HG03342 (cell line): ENCODE results near the gene THOP1.

Source experiments
- ATAC-seq: cut with Tn5 transposase; IDR thresholded peaks from one replicate; pipeline ENCODE4 v1.9.1; 2021; ENCODE audit warnings: mild to moderate bottlenecking, moderate library complexity; ENCODE audit not compliant: unreplicated experiment

THOP1 gene

DNA sequence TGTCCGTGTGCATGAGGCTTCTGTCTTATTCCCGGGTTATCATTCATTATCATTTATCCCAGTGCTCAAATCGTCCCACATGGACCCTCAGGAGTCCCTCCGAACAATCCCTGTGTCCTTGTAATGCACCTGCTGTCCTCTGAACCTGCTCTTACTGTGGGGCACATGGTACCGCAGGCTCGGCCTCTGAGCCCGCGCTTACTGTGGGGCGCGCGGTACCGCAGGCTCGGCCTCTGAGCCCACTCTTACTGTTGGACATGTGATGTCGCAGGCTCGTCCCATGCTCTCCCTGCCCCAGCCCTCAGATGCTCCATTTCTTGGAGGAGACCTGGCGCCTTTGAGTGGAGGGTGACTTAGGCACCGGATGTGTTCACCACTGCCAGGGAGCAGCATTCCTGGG is 17.5 kb downstream of the THOP1 start:
- no peak for ATAC-seq

DNA sequence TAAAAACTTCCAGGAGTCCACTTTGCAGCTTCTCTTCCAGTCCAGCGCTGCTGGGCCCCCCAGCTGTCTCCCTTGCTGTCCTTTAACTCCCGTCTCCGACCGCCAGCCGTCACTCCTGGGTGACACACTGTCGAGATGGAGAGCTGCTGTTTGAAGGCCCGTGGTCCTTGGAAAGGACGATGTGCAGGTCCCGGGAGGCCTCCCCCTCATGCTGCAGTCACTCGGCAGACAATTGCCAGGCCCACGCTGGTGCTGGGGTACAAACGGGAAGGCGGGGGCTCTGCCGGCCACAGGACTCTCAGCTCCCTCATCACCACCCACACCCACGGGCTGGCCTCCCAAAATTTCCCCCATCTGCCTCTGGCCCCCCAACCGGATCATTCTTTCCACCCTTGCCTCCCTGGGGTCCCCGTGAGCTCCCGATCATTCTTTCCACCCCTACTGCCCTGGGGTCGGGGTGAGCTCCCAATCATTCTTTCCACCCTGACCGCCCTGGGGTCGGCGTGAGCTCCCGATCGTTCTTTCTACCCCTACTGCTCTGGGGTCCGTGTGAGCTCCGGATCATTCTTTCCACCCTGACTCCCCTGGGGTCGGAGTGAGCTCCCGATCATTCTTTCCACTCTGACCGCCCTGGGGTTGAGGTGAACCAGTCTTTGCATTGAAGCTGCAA is 18.3 kb downstream of the THOP1 start:
- no peak for ATAC-seq

DNA sequence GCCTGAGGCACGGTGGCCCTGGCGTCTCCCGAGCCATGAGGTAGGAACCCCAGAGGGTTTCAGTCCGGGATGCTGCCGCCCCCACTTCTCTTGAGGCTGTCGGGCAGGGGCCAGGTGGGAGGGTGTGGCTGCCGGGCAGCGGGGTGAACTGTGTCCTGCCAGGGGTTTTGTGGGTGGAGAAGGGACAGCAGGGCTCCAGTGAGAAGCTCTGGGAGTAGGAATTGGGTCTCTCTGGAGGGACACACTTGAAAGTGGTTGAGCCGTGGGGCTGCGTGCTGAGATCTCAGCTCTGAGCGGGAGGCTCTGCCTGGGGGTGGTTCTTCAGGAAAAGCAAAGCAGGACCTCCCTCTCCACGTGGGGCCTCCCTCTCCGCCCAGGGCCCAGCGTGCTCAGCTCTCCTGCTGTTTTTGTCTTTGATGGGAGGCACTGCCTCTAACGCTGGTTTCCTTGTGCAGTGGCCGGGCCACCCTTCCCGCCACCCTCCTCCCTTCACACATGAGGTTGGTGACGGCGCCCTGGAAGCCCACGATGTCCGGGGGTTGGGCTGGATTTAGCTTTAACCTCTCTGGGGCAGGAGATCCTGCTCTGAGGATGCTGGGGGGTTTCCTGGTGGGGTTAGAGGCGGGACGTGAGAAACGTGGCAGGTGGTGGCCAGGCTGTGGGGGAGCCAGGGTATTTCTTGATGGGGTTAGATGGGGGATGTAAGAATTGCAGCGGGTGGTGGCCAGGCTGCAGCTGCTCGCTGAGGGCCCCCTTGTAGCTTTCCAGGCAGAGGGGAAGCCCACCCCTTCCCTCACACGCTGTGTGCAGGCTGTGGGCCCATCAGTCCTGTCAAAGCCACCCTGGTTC is 19.1 kb downstream of the THOP1 start:
- no peak for ATAC-seq

DNA sequence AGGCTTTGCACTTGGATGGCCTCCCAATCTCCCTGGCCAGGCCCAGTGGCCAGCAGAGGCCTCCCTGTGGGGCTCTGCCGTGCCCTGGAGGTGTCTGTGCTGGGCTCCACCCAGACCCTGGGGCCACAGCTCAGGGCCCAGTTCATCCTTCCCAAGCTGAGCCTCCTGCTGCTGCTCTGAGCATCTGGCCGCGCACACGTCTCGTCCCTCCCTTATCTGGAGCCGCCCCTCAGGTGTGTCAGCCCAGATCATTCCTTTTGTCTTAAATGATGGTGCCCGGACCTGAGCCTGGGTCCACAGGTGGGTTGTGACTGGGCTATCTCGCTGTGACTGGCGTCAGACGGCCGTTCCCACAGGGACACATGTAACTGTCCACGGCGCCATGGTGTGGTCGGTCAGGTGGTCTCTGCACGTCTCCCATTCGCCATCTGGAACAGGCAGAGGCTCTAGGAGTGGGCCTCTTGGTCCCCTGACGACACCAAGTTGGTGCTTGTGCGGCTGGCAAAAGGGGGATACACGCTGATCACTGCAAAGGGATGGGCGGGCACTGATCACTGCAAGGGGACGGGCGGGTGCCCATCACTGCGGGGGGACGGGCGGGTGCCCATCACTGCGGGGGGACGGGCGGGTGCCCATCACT is 20.1 kb downstream of the THOP1 start:
- ATAC-seq = no peak

DNA sequence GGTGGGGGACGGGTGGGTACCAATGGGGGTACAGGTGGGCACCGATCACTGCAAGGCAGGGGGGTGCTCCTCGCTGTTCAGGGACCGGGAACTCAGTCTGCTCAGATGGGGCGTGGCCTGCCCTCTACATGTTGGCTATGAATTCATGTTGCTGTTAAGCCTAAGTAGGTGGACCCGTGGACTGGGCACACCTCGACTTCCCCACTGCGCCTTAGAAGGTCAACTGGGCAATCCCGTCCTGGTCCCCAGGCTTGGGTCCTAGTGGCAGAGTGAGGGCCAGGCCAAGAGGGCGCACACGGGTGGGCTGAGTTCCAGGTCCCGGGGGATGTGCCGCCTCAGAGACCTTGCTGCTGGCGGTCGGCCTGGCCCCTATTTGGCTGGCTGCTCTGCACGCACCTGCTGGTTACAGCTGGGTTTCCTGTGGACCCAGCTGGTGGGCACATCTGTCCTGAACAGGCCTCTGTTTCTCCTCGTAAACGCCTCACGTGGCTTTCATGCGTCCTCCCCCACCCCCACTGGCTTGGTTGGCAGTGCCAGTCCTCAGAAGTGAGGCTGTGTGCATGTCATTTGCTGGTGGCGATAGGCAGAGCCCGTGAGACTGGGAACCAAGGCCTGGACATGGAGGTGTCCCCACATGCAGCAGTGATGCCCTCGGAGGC is 20.8 kb downstream of the THOP1 start:
- no peak for ATAC-seq

DNA sequence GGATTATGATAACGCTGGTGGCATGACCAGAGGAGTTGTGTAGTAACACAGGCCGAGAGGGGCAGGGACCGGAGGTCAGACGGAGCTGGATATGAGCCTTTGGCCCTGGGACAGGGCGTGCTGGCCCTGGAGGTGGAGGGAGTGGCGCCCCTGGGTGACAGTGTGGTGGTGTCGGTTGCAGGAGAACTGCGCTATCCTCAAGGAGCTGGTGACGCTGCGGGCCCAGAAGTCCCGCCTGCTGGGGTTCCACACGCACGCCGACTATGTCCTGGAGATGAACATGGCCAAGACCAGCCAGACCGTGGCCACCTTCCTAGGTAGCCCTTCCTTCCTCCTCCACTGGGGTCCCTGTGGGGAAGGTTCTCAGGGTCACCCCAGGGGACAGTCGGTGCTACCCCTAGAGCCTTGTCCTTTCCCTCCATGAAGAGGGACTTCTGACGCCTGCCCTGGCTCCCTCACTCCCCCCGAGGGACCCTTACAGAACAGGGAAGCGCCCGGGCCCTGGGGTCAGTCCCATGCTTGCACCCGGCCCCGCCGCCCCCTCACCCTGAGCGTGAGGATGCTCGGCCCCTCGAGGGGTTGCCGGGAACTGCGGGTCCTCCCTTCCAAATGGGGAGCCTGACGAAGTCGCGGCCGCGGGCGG is 21.6 kb downstream of the THOP1 start:
- ATAC-seq = no peak

DNA sequence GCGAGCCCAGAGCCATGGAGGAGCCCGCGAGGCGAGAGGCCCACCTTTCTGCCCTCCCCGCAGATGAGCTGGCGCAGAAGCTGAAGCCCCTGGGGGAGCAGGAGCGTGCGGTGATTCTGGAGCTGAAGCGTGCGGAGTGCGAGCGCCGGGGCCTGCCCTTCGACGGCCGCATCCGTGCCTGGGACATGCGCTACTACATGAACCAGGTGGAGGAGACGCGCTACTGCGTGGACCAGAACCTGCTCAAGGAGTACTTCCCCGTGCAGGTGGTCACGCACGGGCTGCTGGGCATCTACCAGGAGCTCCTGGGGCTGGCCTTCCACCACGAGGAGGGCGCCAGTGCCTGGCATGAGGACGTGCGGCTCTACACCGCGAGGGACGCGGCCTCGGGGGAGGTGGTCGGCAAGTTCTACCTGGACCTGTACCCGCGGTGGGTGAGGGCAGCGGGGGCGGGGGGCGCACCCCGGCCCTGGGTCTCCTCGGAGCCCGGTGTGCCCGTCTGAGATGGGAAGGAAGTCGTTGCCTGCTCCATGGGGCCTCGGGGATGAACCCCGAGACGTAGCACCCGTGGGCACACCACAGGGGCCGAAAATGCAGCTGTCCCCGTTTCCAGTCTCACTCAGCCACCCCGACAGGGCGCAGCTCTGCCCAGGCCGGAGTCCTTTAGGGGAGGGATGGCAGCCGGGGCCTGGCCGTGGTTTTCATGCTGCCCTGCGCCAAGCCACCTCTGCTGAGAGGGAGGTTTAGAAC is 22.3 kb downstream of the THOP1 start:
- no peak for ATAC-seq

DNA sequence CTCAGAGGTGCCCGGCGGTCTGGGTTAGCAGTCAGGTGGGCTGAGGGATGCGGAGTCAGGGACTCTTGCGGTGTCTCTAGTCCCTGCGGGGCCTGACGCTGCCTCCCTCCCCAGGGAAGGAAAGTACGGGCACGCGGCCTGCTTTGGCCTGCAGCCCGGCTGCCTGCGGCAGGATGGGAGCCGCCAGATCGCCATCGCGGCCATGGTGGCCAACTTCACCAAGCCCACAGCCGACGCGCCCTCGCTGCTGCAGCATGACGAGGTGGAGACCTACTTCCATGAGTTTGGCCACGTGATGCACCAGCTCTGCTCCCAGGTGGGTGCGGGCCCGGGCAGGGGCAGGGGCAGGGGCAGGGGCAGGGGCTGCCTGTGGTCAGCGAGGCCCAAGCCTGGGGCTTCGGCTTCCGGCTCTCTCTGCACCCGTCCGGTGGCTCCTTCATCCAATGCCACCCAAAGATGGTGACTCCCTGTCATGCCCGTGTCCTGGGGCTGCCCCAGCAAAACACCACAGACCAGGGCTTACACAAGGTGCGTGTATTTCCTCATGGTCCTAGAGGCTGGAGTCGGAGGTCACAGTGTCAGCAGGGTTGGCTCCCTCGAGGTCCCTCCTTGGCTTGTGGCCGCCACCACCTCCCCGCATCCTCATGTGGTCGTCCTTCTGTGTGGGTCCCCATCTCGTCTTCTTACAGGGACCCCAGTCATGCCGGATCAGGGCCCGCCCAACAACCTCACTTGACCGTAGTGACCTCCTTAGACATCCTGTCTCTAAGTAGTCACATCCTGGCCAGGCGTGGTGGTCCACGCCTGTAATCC is 23.0 kb downstream of the THOP1 start:
- no peak for ATAC-seq

DNA sequence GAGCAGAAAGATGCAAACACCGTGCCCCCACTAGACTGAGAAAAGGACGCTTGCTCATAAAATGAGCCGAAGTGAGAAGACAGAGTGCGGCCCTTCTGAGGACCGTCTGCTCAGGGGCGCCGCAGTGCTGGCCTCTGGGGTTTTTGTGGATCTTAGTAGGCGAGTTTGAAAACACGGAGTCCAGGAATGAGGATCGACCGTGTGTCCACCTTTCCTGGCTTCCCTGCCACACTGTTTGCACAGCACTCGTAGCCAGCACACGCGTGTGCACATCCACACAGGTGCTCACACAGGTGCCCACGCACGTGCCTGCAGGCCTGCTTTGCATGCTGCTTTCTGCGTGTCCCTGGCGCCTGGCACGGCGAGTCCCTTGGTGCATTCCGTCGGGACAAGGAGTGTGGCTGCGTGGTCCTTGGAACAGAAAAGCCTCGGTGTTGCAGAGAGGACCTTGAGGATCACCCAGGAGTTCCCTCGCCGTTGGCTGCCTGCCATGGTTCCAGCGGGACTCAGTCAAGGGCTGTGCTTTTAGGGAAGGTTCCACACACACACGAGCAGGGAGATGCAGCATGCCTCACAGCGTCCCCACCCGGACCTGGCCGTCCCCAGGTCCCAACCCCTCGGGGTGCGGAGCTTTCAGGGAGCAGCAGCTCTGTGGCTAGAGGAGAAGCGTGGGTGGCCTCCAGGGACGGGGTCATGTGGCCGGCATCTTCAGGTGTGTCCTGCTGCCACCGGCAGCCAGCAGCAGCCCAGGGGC is 24.3 kb downstream of the THOP1 start:
- no peak for ATAC-seq

DNA sequence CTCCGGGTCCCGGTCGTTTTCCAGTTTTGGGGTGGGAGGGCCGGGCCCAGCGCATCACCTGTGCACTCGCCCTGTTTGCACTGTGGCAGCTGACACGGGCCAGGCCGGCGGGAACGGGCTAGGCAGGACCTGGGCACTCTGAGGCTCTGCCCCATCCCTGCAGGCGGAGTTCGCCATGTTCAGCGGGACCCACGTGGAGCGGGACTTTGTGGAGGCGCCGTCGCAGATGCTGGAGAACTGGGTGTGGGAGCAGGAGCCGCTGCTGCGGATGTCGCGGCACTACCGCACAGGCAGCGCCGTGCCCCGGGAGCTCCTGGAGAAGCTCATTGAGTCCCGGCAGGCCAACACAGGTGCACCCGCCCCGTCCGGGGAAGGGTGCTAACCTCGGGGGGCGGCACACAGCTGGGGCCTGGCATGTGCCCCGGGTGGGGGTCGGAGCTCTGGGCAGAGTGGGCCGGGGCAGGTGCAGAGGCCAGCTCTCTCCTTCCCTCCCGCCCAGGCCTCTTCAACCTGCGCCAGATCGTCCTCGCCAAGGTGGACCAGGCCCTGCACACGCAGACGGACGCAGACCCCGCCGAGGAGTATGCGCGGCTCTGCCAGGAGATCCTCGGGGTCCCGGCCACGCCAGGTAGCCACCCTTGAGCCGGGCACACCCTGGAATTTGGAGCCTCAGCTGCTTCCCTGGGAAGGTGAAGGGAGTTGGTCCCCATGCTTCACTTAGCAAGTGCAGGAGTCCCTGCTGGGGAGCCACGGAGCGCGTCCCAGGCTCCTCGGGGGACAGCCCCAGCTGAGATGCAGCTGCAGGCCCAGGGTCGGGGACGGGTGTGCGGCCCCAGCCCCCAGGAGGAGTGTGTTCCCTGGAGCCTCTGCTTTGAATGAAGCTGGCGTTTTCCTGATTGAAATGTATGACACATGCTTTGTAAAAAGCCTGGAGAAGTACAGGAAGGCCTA is 25.1 kb downstream of the THOP1 start:
- ATAC-seq = no peak

DNA sequence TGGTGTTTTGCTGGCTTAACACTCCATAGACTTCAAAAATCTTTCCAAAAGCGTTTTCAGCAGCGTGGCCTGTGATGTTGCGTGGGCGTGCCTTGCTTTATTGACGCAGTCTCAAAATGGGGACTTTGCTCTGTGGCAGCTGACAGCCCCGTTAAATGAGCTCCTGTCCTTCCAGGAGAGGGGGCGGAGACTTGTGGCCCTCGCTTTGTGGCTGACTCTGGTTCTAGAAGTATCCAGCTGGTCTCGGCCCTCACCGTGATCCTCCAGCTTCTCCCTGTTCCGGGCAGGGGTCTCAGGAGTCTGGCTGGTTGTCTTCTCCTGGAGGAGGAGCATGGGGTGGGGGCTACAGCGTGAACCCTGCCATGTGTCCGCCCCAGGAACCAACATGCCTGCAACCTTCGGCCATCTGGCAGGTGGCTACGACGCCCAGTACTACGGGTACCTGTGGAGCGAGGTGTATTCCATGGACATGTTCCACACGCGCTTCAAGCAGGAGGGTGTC is 26.0 kb downstream of the THOP1 start:
- ATAC-seq = no peak

DNA sequence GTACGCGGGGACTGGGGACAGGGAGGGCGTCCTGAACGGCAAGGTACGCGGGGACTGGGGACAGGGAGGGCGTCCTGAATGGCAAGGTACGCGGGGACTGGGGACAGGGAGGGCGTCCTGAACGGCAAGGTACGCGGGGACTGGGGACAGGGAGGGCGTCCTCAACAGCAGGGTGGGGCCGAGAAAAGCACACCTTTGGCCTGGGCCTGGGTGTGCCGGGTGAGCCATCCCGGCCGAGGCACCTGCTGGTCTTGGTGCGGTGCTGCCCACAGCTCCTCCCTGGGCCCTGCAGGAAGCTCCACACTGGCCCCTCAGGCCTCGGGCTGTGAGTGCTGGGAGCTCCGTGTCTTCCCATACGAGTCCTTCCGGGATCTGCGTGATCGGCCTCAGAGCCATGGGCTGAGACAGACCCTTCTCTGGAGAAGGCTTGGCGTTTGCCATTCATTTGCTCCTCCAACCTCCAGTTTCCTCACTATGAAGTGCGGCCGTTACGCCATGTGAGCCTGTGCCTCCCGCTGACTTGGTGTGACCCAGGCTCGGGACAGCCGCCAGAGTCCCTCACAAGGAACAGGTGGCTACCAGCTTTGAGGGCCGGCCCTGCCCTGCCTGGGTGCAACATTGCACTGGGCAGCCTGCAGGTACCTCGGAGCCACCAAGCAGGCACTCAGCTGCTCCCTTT is 26.6 kb downstream of the THOP1 start:
- ATAC-seq = no peak

DNA sequence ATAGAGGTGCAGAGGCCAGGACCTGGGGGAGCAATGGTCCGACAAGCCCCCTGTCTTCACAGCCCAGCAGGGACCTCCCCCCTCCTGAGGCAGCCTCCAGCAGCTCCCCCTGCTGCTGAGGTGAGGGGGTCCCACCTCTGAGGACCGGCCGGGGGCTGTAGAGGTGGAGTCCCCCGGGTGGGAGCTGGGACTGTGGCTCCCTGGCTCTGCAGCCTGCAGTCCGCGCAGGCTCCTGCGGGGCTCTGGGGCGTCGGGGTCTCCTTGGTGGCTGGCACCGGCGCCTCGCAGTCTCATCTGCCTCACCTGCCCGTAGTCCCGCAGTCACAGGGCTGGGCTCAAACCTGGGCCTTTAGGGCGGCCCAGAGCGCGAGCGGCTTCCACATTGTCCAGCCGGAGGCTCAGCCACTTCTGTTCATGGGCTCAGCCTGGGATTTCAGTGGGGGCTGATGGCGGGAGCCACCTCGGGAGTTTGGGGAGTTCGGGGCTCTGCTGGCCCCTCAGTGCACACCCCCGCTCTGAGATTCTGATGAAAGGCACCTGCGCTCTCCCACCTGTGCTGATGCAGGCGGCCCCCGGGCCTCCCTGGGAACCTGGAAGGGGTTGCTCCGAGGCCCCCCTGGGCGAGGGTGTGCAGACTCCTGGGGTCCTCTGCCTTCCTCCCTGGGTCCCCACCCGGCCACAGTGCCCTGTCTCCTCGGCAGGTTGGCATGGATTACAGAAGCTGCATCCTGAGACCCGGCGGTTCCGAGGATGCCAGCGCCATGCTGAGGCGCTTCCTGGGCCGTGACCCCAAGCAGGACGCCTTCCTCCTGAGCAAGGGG is 27.3 kb downstream of the THOP1 start:
- ATAC-seq = no peak

DNA sequence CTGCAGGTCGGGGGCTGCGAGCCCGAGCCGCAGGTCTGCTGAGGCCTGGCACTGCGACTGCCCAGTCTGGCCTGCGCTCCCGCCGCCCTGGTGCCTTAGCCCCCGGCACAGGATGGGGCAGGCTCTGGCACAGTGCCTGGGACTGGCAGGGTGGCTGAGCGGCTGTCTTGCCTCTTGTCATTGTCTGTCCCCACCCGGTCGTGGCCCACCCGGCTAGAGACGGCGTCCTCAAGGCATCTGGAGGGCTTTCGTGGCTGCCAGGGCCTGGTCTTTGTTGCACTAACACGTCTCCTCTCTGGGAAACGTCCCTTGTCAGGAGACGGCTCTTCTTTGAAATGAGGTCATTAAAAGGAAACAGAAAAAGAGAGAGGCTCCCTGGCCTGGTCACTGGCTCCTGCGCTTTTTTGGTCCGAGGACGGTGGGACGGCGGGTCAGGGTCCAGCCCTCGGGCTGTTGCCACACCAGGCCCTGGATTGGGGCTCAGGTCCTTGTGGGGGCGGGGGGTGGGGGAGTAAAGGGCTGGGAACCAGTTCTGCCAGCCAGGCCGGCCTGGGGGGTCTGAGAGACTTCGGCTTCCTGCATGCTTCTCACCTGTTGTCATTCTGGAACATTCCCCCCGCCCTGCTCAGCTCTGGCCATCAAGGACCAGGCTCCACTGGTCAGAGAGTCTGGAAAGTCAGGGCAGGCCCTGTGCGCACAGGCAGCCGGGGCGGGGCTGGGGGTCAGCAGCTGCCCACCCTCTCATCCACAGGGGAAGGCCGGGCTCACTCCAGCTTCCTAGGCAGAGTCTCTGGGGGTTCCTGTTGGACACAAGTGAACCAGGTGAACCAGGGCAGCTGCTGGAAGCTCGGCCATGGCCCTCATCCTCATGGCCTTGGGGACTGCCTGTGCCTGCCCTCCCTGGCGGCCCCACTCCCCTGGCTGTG is 28.2 kb downstream of the THOP1 start:
- no peak for ATAC-seq

DNA sequence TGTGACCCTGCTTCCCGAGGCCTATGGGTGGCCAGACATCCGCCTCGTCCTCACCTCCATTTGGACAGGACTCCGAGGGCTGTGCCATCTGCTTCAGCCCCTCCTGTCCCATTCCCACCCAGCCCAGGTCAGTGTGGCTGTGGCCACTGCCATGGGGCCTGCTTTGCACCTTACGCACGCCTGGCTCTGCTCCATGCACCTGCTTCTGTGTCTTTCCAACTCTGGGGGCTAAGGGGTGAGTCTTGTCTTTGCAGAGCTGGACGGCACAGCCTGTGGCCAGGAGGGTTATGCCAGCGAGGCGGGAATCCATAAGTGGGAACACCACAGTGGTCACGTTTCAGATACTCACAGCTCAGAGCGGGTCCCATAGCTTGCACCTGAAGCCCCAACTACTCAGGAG is 29.1 kb downstream of the THOP1 start:
- ATAC-seq = no peak
